NT2/D1 (cell line): Measurements from ENCODE around the gene NOL4L.

Source experiments
- SUZ12 ChIP-seq: IDR thresholded peaks from 2 replicates; pipeline ENCODE4 v1.6.1; 2011; ENCODE audit not compliant: insufficient read length, insufficient read depth; ENCODE audit errors: extremely low read depth
- YY1 ChIP-seq: IDR thresholded peaks from 2 replicates; pipeline ENCODE4 v1.6.1; 2011; ENCODE audit not compliant: insufficient read length, insufficient read depth
- ZNF274 ChIP-seq: IDR thresholded peaks from 2 replicates; pipeline ENCODE4 v1.6.1; 2011; ENCODE audit warnings: mild to moderate bottlenecking, low read depth, low read length

- TF ChIP-seq YY1 (no peak), SUZ12 (no peak), ZNF274 (no peak)
Observed at GRCh38 chr20:32572271-32572968, 12.7 kb downstream of the NOL4L start.
